ENCODE data around the gene NEUROG1.

DNA sequence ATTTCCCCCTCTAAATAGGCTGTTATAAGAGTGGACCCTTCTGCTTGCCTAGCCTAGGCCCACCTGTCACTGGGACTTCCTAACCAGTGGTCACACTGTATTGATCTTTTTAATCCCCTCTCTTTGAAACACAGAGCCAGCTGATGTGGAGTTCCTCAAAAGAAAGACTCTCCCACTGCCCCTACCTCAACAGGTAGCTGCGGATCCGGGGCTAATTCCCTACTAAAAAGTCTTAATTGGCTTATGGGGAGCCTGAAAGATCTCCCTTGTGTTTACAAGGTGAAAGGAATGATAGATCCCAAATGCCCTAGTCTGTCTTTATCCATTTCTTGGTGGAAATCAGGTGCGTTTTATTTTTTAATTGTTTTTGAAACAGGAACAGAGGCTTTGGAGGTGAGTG lies 2.0 kb downstream of the NEUROG1 start:
- TF ChIP-seq, protein P1, sequence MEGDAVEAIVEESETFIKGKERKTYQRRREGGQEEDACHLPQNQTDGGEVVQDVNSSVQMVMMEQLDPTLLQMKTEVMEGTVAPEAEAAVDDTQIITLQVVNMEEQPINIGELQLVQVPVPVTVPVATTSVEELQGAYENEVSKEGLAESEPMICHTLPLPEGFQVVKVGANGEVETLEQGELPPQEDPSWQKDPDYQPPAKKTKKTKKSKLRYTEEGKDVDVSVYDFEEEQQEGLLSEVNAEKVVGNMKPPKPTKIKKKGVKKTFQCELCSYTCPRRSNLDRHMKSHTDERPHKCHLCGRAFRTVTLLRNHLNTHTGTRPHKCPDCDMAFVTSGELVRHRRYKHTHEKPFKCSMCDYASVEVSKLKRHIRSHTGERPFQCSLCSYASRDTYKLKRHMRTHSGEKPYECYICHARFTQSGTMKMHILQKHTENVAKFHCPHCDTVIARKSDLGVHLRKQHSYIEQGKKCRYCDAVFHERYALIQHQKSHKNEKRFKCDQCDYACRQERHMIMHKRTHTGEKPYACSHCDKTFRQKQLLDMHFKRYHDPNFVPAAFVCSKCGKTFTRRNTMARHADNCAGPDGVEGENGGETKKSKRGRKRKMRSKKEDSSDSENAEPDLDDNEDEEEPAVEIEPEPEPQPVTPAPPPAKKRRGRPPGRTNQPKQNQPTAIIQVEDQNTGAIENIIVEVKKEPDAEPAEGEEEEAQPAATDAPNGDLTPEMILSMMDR (IDR thresholded peaks at IDR 0.05): no peak
- TF ChIP-seq POLR2A (IDR thresholded peaks at IDR 0.05) (no peak), EP300 (IDR thresholded peaks at IDR 0.05; ENCODE audit: low read depth) (no peak), POLR2AphosphoS5 (IDR thresholded peaks at IDR 0.05) (no peak)

Measured in transverse colon (tissue), 4 donors.